ENCODE measurements around the gene CRYZ.

Gene CRYZ

GRCh38 chr1:74717626-74718025, 15.2 kb downstream of the CRYZ start:
- no peak overlapping the region for H3K4me2 ChIP-seq (ENCODE audit: low read length)
- no peaks in the 10 kb centered on the region for H3K27me3 ChIP-seq (ENCODE audit: control insufficient read depth, insufficient read depth, low read length)
- no peak overlapping the region for H2AFZ ChIP-seq
- H3K4me1 ChIP-seq = no peaks in the 10 kb centered on the region
- H3K27ac ChIP-seq = no peak overlapping the region
- no peak overlapping the region for H3K4me3 ChIP-seq (ENCODE audit: low read depth, low read length)
- H3K9ac ChIP-seq = no peak overlapping the region
- H3K9me3 ChIP-seq (ENCODE audit: control insufficient read depth, low read length) = no peaks in the 10 kb centered on the region
- H3K36me3 ChIP-seq (ENCODE audit: control insufficient read depth, insufficient read depth, low read length) = no peaks in the 10 kb centered on the region
- H3K79me2 ChIP-seq = no peaks in the 10 kb centered on the region
- no peak for TF ChIP-seq CTCF (IDR thresholded peaks at IDR 0.05)

- no peak overlapping the region for H3K27ac ChIP-seq
- no peak for TF ChIP-seq CTCF (IDR thresholded peaks at IDR 0.05)
- no peaks in the 10 kb centered on the region for H3K79me2 ChIP-seq
- H3K27me3 ChIP-seq (ENCODE audit: control insufficient read depth, insufficient read depth, low read length) = no peaks in the 10 kb centered on the region
- H3K9ac ChIP-seq = no peak overlapping the region
- H3K4me3 ChIP-seq (ENCODE audit: low read depth, low read length) = no peak overlapping the region
- no peaks in the 10 kb centered on the region for H3K4me1 ChIP-seq
- H3K4me2 ChIP-seq (ENCODE audit: low read length) = no peak overlapping the region
- no peaks in the 10 kb centered on the region for H3K9me3 ChIP-seq (ENCODE audit: control insufficient read depth, low read length)
- H3K36me3 ChIP-seq (ENCODE audit: control insufficient read depth, insufficient read depth, low read length) = no peaks in the 10 kb centered on the region
- H2AFZ ChIP-seq = no peak overlapping the region
These were observed 16.0 kb downstream of the CRYZ start for GRCh38 chr1:74716822-74717221.

- no peaks in the 10 kb centered on the region for H3K79me2 ChIP-seq
- no peaks in the 10 kb centered on the region for H3K9me3 ChIP-seq (ENCODE audit: control insufficient read depth, low read length)
- H2AFZ ChIP-seq = no peak overlapping the region
- H3K4me2 ChIP-seq (ENCODE audit: low read length) = no peak overlapping the region
- no peak overlapping the region for H3K4me3 ChIP-seq (ENCODE audit: low read depth, low read length)
- H3K4me1 ChIP-seq = no peaks in the 10 kb centered on the region
- no peak overlapping the region for H3K27ac ChIP-seq
- TF ChIP-seq CTCF (IDR thresholded peaks at IDR 0.05) = no peak
- no peaks in the 10 kb centered on the region for H3K36me3 ChIP-seq (ENCODE audit: control insufficient read depth, insufficient read depth, low read length)
- no peak overlapping the region for H3K9ac ChIP-seq
- no peaks in the 10 kb centered on the region for H3K27me3 ChIP-seq (ENCODE audit: control insufficient read depth, insufficient read depth, low read length)
These were observed 17.0 kb downstream of the CRYZ start for GRCh38 chr1:74715806-74716205.

GRCh38 chr1:74715236-74715502, 17.7 kb downstream of the CRYZ start:
- H3K27ac ChIP-seq = no peak overlapping the region
- H3K9me3 ChIP-seq (ENCODE audit: control insufficient read depth, low read length) = no peaks in the 10 kb centered on the region
- H3K27me3 ChIP-seq (ENCODE audit: control insufficient read depth, insufficient read depth, low read length) = no peaks in the 10 kb centered on the region
- no peak overlapping the region for H3K4me2 ChIP-seq (ENCODE audit: low read length)
- H3K36me3 ChIP-seq (ENCODE audit: control insufficient read depth, insufficient read depth, low read length) = no peaks in the 10 kb centered on the region
- no peaks in the 10 kb centered on the region for H3K4me1 ChIP-seq
- no peak overlapping the region for H2AFZ ChIP-seq
- H3K4me3 ChIP-seq (ENCODE audit: low read depth, low read length) = no peak overlapping the region
- no peaks in the 10 kb centered on the region for H3K79me2 ChIP-seq
- H3K9ac ChIP-seq = no peak overlapping the region
- TF ChIP-seq CTCF (IDR thresholded peaks at IDR 0.05) = no peak

GRCh38 chr1:74714429-74715235, 18.2 kb downstream of the CRYZ start:
- H3K79me2 ChIP-seq = no peaks in the 10 kb centered on the region
- TF ChIP-seq CTCF (IDR thresholded peaks at IDR 0.05) = no peak
- no peaks in the 10 kb centered on the region for H3K27me3 ChIP-seq (ENCODE audit: control insufficient read depth, insufficient read depth, low read length)
- no peak overlapping the region for H3K4me2 ChIP-seq (ENCODE audit: low read length)
- H3K27ac ChIP-seq = no peak overlapping the region
- no peaks in the 10 kb centered on the region for H3K36me3 ChIP-seq (ENCODE audit: control insufficient read depth, insufficient read depth, low read length)
- H3K4me3 ChIP-seq (ENCODE audit: low read depth, low read length) = no peak overlapping the region
- H2AFZ ChIP-seq = no peak overlapping the region
- H3K9ac ChIP-seq = no peak overlapping the region
- H3K4me1 ChIP-seq = no peaks in the 10 kb centered on the region
- H3K9me3 ChIP-seq (ENCODE audit: control insufficient read depth, low read length) = no peaks in the 10 kb centered on the region

All from parathyroid adenoma (tissue), 2 donors.